Gastroesophageal sphincter (tissue), 3 donors: Measurements from ENCODE around the gene DIP2C.

Experiments
- POLR2A ChIP-seq, 2 donors: fragments of 450-650 bp; IDR thresholded peaks; one replicate each; pipeline ENCODE4 v1.6.1; 2017; ENCODE audit warnings: antibody characterized with exemption in 2 of 2, mild to moderate bottlenecking in 2 of 2, moderate library complexity in 1 of 2
- TF ChIP-seq, protein P1 (sequence below), 4 experiments: fragments of 200-600 bp in 2 of 4; fragments of 450-650 bp in 2 of 4; sonication (generic) in 1 of 4; IDR thresholded peaks; one replicate each; pipeline ENCODE4 v1.5.1; 2017 to 2019; ENCODE audit warnings: antibody characterized with exemption in 4 of 4, mild to moderate bottlenecking in 2 of 4, moderate library complexity in 2 of 4

DNA sequence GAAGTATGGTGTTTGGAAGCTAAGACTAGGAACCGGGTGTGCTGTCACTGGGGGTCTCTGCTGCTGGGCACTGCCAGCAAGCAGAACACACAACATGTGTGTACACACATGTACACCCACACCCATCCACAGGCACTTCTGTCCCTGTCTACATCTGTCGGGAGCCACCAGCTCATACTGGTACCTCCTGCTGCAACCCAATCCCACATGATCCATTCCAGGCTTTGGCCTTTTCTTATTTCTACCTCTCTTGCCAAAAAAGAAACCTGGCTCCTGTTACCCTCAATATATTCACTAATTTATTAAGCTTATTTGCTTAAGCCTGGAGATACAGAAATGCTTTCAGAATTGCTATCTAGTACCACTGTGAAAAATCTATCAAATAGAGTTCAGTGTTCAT, 246.0 kb downstream of the DIP2C start:
- TF ChIP-seq, protein P1, sequence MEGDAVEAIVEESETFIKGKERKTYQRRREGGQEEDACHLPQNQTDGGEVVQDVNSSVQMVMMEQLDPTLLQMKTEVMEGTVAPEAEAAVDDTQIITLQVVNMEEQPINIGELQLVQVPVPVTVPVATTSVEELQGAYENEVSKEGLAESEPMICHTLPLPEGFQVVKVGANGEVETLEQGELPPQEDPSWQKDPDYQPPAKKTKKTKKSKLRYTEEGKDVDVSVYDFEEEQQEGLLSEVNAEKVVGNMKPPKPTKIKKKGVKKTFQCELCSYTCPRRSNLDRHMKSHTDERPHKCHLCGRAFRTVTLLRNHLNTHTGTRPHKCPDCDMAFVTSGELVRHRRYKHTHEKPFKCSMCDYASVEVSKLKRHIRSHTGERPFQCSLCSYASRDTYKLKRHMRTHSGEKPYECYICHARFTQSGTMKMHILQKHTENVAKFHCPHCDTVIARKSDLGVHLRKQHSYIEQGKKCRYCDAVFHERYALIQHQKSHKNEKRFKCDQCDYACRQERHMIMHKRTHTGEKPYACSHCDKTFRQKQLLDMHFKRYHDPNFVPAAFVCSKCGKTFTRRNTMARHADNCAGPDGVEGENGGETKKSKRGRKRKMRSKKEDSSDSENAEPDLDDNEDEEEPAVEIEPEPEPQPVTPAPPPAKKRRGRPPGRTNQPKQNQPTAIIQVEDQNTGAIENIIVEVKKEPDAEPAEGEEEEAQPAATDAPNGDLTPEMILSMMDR (IDR thresholded peaks at IDR 0.05) = no peak
- TF ChIP-seq POLR2A (IDR thresholded peaks at IDR 0.05) = no peak
